ENCODE measurements around the gene SLC35F3.

The SLC35F3 gene

DNA sequence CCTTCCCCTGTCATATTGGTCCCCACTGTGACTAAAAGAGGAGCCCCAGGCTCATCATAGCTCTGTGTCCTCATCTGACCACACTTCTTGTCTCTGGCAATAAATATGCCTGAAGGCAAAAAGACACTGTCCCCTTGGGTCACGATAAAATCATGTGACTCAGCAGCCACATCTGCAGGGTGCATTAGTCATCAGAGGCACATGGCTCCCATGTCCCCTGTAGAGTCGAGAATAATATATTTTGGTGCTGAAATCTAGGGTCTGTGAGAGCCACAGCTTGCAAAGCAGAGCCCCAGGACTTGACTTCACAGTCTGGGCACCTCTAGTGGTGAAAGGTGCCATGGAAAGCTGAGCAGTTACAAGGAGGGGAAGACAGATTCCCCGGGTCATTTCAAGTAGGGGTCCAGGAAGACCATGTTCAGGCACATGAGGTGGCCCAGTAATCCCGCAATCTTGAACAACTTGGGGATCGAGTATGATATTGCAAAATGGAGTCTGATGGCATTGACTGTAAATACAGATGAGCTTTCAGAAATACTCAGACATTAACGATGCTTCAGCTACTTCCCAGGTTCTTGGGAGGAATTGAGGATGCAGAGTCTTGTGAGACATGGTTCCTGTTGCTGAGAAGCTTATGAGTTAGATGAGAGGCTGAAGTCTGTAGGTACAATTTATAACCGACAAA, 68.6 kb downstream of the SLC35F3 start:
- peak; percentile 38 for DNase-seq (ENCODE audit: low spot score)

DNA sequence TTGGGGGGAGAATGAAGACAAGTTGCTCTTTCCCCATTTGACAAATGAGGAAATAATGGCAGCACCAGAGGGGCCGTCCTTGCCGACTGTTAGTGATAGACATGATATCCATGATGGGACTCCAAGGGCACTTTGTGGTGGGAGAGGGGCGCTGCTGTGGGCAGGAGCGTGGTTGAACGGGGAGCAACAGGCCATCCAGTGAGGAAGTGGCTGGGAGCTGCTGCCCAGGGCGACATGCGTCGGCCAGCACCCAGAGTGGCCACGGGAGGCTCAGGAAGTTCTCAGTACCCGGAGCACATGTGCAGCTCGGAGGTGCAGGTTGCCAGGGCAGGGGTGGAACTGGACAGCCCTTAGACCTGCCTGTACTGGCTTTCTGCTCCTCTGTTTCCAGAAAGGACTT, 71.0 kb downstream of the SLC35F3 start:
- no peak for DNase-seq (ENCODE audit: low spot score)

DNA sequence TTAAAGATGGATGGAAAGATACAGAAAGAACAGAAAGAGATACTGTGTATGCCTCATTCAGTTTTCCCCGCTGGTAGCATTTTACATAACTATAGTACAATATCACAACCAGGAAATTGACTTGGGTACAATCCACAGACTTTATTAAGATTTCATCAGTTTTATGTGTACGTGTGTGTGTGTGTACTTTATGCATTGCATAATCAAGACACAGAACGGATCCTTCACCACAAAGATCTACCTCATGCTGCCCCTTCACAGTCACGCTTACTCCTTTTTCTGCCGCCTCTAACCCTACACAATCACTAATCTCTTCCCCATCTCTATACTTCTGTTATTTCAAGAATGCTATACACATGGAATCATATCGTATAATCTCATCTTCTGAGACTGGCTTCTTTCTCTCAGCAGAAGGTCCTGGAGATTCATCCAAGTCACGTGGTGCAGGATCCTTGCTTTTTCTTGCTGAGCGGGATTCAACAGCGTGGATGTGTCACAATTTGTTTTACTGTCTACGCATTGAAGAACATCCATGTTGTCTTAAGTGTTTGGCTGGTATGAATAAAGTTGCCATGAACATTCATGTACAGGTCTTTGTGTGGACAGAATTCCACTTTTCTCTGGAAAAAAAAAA, 76.7 kb downstream of the SLC35F3 start:
- DNase-seq (ENCODE audit: low spot score) = no peak

DNA sequence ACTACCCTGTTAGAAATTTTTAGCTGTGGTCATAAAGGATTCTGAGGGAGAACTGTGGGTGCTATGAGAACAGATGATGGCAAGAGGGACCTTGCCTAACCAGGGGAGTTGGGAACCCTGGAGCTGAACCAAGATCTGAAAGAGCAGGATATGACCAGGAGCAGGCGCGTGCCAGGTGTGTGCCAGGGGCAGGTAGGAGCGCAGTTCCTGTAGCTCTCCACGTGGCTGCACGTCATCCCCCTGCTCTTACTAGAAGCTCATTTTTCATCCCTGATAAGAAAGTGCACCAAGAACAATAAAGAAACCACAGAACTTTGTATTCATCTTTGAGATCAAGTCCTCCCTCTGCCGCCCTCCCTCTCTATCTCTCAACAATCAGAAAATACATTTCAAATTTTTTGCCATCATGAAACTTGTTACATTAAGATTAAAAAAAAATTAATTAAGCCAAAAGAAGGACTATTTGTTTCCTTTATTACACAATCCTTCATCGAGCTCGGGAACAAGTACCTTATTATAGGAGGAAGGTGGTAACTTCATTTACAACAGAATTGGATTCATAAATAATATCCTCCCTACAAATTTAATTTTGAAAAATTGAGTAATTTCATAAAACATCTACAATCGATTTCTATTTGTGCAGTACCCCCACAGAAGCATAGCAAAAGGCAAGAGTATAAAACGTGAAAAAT, 78.5 kb downstream of the SLC35F3 start:
- DNase-seq (ENCODE audit: low spot score) = no peak

DNA sequence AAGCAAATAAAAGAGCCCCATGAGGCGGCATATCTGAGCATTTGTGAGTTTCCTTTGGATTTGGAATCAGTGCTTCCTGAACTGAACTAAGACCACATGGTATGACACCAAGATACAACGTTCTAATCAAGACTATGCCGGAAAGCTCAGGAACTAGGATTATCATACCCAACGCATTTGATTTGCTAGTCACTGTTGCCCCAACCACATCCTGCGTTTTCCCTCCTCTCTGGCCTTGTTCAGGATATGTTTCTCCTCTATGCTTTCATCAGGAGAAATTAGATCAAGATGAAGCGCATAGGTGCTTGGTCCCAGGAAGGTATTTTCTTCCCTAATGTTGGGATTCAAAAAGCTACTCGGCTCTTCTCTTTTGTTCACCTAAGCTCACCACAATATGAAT, 79.3 kb downstream of the SLC35F3 start:
- no peak for DNase-seq (ENCODE audit: low spot score)

DNA sequence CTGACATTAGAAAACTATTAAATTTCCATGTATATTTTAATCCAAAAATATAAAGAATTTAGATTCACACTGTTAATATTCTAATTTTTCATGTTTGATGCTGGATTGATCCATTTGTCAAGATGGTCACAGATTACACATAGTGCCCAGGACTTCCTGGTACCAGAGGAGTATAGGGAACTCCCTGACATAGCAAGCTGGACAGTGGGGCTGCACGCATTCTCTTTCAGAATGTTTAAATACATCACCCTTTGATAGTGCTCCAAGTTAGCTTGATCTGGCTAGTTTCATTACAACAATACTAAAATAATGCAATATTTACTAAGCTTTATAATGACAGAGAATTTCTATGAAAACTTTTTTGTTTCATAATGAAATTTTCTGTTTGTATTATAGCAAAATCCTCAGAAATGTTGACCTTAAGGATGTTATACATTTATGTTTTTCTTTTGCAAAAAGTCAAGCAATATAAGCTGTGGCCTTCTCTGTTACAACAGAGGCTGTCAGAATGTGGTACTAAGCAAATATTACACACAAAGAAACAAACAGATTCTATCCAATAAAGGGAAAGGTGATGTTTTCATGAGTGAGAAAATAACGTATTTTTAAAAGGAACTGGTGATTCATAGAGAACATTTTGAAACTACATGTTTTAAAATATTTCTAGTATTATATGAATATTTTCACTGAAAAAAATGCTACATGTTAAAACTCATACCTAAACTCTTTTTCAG, 84.7 kb downstream of the SLC35F3 start:
- DNase-seq (ENCODE audit: low spot score) = no peak

DNA sequence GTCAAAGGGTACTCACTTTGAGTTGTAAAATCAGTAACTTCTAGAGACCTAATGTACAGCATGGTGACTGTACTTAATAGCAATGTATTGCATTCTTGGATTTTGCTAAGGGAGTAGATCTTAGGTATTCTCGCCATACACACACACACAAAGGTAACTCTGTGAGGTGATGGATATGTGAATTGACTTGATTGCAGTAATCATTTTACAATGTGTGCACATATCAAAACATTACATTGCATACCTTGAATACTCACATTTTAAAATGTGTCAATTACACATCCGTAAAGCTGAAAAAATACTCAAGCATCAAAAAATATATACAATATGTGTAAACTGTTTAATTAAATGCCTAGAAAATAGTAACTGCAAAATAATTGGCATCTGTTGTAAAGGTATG, 86.0 kb downstream of the SLC35F3 start:
- no peak for DNase-seq (ENCODE audit: low spot score)

DNA sequence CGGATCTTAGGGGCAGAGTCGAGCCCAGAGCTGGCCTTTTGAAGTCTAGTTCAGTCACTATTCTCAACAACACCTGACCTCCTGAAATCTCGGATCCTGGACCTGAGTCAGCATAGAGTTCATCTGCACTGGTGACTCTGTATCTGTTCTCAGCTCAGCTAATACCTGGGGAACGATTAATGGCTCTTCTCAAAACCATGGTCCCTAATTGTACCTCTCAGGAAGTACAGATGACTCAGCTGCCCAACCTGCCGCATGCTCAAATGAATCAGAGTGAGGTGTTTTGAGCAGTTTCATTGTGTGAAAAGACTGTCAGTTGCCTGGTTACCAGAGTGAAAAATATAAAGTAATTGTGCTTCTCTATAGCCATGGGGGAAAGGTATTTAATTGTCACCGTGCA, 89.2 kb downstream of the SLC35F3 start:
- DNase-seq (ENCODE audit: low spot score) = peak; percentile 39

DNA sequence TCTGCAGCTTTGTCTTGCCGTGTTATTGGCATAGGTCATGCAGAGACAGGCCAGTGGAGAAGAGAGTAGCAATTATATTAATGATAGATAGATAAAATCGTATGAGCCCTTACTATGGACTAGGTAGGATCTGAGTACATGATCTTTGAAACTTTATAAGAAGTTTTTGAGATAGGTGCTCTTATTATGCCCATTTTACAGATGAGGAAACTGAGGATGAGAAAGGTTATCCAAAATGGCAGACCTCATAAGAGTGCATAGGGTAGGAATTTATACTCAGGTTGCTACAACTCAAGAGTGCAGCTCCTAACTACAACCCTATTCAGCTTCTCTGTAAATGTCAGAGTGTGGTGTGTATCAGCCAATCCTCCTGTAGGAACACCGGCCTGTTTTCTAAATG, 89.6 kb downstream of the SLC35F3 start:
- no peak for DNase-seq (ENCODE audit: low spot score)

DNA sequence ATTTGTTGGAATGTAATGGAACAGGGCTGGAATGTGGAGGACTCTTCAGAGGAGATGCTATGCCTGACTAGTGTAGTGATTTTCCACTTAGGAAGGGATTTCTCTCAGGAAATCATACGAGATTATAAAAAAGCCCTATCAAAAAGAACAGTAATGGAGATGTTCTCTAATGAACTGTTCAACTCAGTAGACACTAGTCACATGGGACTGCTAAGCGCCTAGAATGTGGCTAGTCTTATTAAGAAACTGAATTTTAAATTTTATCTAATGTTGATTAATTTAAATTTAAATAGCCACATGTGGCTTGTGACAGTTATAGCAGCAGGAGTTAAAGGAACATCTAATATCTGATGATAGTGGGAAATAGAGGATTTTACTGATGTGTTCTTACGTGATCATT, 94.0 kb downstream of the SLC35F3 start:
- DNase-seq (ENCODE audit: low spot score) = no peak

DNA sequence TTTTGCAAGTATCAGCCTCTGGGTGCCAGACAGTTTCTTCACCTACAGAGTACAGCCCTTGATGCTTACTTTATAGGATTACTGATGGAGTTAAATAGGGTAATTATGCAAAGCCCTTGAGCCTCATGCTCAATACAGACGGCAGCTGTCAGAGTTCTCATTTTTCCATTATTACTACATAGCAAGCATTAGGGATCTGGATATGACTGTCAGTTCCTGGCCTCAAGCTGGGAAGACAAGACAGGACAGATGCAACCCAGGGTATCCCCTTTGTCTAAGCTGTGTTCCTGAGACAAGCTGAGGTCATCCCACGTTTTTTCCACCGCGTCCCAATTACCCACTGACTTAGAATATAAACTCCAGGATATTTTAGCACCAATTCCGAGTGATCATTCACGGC, 94.4 kb downstream of the SLC35F3 start:
- no peak for DNase-seq (ENCODE audit: low spot score)

DNA sequence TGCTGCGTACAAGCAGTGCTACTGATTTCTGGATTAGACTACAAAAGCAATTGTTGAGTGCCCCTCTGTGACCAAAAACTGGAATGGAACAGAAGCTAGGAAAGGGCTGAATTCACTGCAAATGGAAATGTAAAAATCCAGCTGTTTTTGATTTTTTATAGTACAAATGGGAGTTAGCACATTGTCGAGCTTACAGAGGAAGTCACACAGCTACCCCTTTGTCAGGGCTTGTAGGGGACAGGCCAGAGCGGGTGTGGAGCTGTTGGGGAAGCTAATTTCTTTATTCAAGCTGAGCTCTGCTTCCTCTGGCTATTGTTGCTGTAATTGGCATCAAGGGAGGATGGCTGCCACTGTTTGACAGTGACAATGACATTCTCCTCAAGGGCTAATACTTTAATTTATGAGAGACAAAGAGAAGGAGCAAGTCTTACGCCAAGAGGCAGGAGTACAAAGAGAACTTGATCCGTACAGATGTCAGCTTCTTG, 96.1 kb downstream of the SLC35F3 start:
- DNase-seq (ENCODE audit: low spot score) = no peak

DNA sequence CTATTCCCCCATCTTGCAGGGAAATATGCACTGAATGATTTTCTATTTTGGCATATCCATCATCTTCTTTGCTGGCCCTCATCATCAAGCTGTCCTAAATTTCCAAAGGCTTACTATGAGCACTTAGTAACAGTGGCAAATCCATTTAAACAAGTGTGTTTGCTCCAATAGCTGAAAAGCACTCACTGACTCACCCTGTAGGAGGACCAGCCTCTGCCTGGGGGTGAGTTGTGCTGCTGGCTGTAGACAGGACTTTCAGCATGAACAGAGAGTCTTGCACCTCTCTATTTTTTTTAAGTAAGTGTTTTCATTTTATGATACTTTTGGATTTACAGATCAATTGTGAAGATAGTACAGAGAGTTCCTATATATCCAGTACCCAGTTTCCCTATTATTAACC, 97.3 kb downstream of the SLC35F3 start:
- DNase-seq (ENCODE audit: low spot score) = no peak

DNA sequence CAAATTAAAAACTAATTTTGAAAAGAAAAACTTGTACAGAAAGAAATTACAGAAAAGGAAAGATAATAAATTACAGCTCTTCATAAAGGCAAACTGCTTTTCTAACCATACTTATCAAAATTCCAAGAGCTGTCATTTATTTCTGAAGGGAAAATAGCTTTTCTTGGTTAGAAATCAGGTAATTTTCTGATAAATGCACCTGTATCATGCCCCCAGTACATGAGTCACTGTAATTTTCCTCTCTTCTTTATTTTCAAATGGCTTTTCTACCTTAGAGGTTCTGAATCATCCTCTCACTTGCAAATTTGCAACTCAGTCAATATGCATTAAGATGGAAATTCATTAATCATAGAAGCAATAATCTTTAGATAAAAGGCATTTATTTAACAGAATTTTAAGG, 100.1 kb downstream of the SLC35F3 start:
- no peak for DNase-seq (ENCODE audit: low spot score)

DNA sequence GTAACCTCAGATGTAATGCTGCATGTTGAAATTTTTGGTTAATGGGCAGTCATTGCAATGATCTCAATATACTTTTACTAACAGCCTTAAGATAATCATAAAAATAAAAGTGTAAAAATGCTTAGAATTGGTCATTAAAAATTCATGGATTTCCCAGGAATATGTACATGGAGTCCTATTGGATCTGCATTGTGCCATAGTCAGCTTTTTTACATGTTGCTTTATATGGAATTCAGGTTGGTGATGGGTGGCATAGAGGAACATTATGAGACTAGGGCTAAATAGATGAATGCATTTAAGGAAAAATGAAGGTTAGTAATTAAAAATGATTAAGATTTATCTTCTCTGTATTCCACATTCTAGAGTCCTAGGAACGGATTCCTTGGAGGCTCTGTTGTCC, 103.2 kb downstream of the SLC35F3 start:
- DNase-seq (ENCODE audit: low spot score) = no peak

DNA sequence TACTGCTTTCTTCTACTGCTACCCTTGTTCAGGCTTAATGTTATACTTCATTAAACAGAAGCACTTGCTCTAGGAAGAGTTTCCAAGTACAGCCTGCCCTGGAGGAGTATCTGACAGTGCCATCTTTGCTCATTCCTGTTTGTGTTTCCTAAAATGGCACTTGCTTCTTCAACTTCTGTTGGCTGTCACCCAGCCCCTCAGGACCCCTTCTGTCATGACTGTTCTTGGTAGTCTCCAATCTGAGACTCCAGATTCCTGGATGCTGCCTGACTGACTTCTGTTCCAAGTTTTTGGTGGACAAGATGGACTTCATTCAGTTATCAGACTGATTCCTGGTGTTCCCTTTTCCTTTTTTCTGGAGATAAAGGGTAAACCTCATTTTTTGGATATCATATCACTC, 104.1 kb downstream of the SLC35F3 start:
- no peak for DNase-seq (ENCODE audit: low spot score)

DNA sequence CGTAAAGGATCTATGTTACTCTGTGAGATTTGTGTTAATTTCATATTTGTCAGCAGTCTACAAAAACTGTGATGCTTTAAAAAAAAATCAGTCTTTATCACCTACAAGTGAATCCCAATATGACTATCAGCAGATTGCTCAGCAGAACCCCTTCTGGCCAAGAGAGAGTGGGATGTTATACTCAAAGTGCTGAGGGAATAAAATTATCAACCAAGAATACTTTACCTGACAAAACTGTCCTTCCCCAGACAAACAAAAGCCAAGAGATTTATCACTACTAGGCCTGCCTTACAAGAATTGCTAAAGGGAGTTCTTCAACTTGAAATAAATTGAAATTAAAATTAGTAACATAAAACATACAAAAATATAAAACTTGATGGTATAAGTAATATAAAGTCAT, 105.2 kb downstream of the SLC35F3 start:
- DNase-seq (ENCODE audit: low spot score) = no peak

DNA sequence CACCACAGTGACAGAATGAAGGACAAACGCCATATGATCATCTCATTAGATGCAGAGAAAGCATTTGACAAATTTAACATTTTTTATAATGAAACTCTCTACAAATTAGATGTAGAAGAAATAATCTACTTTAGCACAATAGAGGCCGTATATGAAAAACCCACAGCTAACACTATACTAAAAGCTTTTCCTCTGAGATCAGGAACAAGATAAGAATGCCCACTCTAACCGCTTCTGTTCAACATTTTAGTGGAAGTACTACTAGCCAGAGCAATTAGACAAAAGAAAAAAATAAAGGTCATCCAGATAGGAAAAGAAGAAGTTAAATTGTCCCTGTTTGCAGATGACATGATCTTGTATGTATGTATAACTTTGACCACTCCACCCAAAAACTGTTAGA, 109.7 kb downstream of the SLC35F3 start:
- DNase-seq (ENCODE audit: low spot score) = no peak

DNA sequence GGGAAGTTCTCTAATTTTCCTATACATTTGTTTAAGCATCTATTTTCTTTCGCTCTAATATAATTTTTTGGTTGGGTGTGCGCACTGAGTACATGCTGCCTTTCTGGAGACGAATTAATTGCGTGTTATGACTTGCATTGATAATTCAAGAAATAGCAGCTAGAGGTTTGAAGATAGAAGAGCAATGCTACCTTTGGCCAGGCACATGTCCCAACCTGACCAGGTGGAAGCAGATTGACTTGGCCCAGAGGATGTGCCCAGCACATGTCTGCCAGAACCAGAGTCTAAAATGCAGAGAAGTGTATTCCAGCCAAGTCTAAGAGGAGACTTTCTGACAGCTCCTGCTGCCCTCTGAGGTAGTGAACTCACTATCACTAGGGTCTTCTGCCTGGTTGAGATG, 114.3 kb downstream of the SLC35F3 start:
- no peak for DNase-seq (ENCODE audit: low spot score)

DNA sequence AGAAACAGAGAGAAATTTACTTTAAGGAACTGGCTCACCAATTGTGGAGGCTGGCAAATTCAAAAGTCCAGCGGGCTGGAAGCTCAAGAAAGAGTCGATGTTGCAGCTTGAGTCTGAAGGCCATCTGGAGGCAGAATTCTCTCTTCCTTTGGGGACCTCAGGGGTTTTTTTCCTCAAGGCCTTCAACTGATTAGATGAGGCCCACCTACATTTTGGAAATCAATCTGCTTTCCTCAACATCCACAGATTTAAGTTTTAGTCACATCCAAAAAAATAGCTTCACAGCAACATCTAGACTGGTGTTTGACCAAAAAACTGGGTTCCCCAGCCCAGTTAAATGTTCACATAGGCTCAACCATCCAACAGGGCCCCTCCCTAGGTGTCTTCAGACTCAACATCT, 114.9 kb downstream of the SLC35F3 start:
- DNase-seq (ENCODE audit: low spot score) = no peak

DNA sequence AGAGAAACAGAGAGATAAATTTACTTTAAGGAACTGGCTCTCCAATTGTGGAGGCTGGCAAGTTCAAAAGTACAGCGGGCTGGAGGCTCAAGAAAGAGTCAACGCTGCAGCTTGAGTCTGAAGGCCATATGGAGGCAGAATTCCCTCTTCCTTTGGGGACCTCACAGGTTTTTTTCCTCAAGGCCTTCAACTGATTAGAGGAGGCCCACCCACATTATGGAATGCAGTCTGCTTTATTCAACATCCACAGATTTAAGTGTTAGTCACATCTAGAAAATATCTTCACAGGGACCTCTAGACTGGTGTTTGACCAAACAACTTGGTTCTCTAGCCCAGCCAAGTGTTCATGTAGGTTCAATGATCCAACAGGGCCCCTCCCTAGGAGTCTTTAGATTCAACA, 117.8 kb downstream of the SLC35F3 start:
- no peak for DNase-seq (ENCODE audit: low spot score)

DNA sequence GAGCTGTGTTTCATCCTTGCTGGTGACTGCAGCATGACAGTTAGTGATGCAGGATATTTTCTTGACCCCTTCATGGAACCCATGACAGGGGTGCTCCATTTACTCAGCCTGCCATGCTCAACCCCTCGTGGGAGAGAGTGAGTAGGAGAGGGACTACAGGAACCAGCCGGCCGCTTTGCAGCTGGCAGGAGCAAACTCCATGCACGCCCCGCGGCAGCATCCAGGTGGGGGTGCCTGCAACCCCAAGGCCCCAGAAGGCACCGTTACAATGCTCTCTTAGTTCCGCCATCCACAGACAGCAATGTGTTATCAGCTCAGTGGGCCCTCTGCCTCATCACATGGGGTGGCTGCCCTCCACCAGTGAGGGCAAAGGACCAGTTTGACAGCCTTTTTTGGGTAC, 135.1 kb downstream of the SLC35F3 start:
- DNase-seq (ENCODE audit: low spot score) = no peak
